ENCODE measurements around the gene CEMIP2.
"Not testable (repeated sequence)": the region's sequence is repeated elsewhere in the genome, so short reads cannot be mapped to it uniquely, and the experiment has no call there.

The CEMIP2 gene

DNA sequence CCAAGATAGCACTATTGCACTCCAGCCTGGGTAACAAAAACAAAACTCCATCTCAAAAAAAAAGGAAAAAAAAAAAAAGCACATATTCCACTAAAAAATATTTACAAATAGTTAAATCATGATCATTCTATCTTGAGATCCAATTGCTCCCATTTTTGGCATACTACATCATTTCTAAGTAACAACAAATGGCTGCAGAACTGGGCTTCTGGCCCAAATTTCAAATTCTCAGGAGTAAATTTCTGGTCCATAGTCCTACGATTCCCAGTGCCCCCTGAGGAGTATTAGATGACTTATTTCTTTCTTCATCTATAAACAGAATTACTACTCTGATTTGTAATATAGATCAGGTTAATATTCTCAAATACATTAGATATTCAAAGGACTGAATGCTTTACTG is 62.1 kb downstream of the CEMIP2 start:
- no peak for DNase-seq

DNA sequence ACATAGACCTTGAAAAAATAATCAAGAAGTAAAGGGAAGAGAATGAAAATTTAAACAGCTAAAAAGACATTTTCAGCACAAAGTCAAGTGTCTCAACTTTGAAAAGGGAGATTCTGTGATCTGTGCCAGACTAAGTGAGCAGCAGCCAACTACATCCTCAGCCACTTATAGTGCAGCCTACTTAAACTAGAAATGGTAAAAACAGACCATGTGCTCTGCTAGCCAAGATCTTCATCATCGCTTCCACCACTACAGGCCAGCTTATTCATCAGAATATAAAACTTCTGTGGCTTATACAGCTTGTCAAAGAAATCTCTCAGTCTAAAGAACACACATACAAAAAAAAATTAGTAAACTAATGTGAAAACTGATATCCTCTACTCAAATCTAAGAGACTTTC is 63.5 kb downstream of the CEMIP2 start:
- DNase-seq: no peak

- DNase-seq: no peak
Observed at GRCh38 chr9:71703172-71703872, 65.0 kb downstream of the CEMIP2 start.

- no peak for DNase-seq
Observed at GRCh38 chr9:71697882-71698281, 70.4 kb downstream of the CEMIP2 start.

GRCh38 chr9:71694332-71694731 is 74.0 kb downstream of the CEMIP2 start:
- no peak for DNase-seq

- no peak for DNase-seq
Observed at GRCh38 chr9:71693607-71694006, 74.7 kb downstream of the CEMIP2 start.

DNA sequence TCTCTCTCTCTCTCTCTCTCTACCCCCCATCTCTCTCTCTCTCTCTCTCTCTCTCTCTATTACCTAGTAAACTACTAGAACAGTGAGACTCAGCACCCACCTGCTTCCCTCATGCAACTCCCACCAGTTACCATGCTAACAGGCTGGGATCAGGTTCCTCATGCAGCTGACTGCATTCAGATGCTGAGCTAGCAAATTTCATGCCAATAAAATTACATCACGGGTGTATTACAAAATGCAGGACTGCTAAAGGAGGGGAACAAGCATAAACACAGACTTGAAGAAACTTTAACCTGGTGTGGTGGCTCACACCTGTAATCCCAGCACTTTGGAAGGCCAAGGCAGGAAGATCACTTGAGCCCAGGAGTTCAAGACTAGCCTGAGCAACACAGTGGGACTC is 76.0 kb downstream of the CEMIP2 start:
- DNase-seq: no peak

- DNase-seq: not testable (repeated sequence)
Observed at GRCh38 chr9:71691576-71691975, 76.7 kb downstream of the CEMIP2 start.

GRCh38 chr9:71690689-71691435 is 77.5 kb downstream of the CEMIP2 start:
- no peak for DNase-seq

DNA sequence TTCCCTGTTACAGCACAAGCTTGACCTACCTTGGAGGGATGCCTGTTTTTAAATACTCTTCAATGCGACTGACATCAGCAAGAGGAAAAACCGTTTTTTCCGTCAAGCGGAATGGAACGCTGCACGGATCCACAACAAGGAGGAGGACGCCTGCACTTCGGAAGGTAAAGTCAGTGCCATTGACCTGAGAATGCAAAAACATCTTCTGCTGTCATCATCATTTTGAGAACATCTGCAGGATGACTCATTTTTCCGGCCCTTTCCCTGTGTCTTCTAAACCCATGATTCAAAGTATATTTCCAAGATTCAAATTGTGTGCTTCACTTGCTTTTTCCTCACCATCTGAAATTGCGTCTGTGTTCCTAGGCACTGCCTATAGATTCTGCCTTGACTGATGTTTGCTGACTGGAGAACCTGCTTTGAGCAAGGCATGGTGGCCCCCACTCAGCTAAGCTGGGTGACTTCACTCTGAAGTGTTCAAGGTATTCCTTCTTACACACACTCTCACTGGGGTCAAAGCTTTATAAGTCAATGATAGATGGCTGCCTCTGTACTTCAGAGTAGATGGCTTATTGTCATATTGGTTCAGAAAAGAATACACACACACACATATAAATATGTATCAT is 78.1 kb downstream of the CEMIP2 start:
- no peak for DNase-seq

DNA sequence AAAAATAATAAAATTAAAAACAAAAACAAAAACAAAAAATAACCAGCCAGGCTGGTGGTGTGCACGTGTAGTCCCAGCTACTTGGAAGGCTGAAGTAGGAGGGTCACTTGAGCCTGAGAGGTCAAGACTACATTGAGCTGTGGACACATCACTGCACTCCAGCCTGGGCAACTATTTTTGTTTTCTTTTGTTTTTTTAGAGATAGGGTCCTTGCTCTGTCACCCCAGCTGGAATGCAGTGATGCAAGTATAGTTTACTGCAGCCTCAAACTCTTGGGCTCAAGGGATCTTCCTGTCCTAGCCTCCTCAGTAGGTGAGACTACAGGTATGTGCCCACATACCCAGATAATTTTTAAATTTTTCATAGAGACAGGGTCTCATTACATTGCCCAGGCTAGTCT is 80.6 kb downstream of the CEMIP2 start:
- DNase-seq: no peak

- no peak for DNase-seq
Observed at GRCh38 chr9:71685988-71686387, 82.3 kb downstream of the CEMIP2 start.

GRCh38 chr9:71685394-71685793 is 82.9 kb downstream of the CEMIP2 start:
- peak; percentile 19 for DNase-seq

GRCh38 chr9:71684566-71684965 is 83.7 kb downstream of the CEMIP2 start:
- no peak for DNase-seq

DNA sequence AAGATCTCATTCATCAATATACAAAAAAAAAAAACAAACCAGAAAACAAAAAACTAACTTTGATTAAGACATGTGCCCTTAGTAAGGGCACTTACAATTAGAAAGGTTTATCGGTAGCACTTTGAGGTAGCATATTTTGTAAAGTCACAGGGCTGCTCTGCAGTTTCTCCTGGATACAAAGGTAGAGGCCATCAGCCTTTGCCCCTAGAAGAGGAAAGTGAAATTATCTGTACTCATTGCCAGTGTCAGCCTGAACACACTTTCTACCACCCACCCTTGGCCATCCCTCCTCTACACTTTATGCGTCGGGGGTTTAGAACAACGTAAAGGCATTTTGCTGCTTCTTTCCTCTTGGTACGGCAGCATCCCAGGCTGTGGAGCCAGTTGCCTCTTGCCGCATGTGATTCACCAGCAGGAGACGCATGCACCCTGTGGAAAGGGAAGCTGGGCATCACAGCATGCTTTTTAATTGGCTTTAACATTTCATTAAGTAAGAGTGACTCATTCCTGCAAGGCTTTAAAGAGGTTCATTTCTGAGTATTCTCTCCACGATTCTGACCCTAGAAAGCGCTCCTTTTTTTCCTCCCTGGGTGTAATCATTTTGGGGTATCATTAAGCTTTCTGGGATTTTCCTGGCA is 84.6 kb downstream of the CEMIP2 start:
- DNase-seq: peak; percentile 38

GRCh38 chr9:71681708-71682272 is 86.5 kb downstream of the CEMIP2 start:
- DNase-seq: no peak

DNA sequence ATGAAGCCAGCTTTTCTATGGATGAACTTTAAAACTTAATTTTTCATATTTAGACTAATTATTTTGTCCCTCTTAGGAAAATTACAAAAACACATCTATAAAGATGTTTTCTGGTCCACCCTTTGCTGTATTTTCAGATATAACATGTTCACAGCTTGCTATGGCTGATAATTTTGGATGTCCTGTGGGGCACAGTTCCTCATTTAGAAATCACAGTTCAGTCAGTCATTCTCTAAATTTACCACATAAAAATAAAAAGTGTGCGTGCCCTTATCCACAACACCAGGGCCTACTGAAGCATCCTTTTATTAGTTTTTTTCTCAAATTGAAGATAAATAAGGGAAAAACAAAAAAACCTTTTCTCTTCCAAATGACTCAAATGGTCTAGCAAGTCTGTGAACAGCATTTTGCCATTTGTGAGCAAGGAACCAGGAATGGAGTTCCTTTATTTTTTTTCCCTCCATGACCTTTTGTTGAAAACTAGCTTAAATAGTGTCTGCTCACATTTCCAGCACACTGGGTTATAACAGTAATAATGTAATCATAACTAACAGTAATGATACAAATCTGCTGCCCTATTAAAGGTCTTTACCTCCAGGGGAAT is 87.1 kb downstream of the CEMIP2 start:
- no peak for DNase-seq

- no peak for DNase-seq
Observed at GRCh38 chr9:71680189-71680980, 87.9 kb downstream of the CEMIP2 start.

- DNase-seq: no peak
Observed at GRCh38 chr9:71678999-71679398, 89.3 kb downstream of the CEMIP2 start.

- no peak for DNase-seq
Observed at GRCh38 chr9:71677209-71677608, 91.1 kb downstream of the CEMIP2 start.

DNA sequence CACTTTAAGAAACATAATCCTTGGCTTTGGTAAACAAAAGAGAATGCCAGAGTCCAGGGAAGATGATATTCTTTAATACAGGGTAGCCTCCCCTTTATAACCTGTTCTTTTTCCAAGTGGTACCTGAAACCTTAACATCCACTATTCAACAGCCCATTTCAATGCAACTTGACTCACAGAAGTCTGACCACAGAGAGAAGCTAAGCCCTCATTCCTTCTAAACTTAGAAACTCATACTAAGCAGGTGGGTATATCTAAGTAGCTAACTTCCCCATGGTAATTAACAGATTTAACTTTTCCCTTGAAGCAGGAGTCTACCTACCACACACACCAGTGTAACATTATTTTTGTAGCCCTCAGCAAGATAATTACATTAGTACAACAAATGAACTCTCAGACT is 91.9 kb downstream of the CEMIP2 start:
- DNase-seq: no peak

- DNase-seq: no peak
Observed at GRCh38 chr9:71675857-71676165, 92.5 kb downstream of the CEMIP2 start.

Data from CD4-positive, alpha-beta T cell treated with Interleukin-15 for 1 hour (primary cell).